Prostate gland (tissue), 2 donors: Measurements from ENCODE around the gene NCR2.
A peak's percentile ranks its signal among the peaks of the same experiment; 100 is the strongest.

Source experiments
- CTCF ChIP-seq, 4 experiments: fragments of 200-600 bp in 2 of 4; fragments of 450-650 bp in 2 of 4; sonication (generic) in 2 of 4; IDR thresholded peaks; 1 replicate in 3 of 4; 2 replicates in 1 of 4; pipeline ENCODE4 v1.5.1; 2016 to 2019; ENCODE audit warnings: antibody characterized with exemption in 4 of 4, mild to moderate bottlenecking in 2 of 4, moderate library complexity in 2 of 4
- POLR2A ChIP-seq: fragments of 450-650 bp; IDR thresholded peaks from one replicate; pipeline ENCODE4 v1.6.1; 2016; ENCODE audit warnings: antibody characterized with exemption, mild to moderate bottlenecking
- POLR2AphosphoS5 ChIP-seq: sonication (generic); formaldehyde crosslinking; IDR thresholded peaks from one replicate; pipeline ENCODE4 v1.6.1; 2017; ENCODE audit warnings: antibody characterized with exemption

DNA sequence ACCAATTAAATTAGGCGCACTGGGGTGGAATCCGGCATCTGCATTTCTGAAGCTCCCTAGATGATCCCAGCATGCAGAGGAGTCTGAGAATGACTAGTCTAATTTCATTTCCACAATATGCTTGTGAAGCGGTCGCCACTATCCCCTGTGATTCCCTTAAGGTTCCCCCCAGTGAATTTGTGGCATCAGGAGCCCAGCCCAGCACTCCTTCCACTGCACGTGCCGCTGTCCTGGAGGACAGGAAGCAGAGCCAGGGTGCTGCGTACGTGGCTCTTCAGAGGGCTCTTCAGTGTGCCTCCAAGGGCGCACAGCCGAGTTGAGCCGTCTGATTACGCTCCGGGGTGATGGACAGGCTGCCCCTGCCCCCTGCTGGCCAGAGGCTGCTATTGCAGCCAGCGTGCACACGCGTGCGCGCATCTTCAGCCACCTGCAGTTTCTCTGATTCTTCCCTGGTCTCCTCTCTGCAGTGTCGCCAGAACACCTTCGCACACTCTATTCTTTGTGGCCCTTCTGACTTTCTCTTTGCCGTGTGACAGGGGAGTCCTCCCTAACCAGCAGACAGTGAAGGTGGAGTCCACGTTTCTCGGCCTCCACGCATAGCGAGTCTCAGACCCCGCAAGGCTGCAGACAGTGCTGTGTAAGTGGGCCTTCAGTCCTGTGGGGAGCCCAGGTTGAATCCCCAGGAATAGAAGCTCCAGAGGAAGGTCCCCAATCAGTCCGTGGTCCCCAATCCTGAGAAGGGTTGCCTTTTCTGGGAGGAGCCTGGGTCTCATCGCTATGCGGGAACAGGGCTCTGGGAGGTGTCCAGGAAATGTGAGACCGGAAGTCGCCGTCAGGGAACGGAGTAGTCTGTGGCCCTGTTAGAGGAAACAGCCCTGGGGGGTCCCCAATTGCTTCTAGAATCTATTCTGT lies 16.5 kb upstream of the NCR2 start:
- peak; percentile 95 to 98 (median 97) for TF ChIP-seq CTCF (IDR thresholded peaks at IDR 0.05)
- peak; percentile 44 for TF ChIP-seq POLR2AphosphoS5
- no peak for TF ChIP-seq POLR2A
